ENCODE measurements around the gene THAP9. TPM values are rescaled to one million over a fixed set of nuclear protein-coding genes. Genes with fewer than 3 reads are reported as not detected.
A peak's percentile ranks its signal among the peaks of the same experiment; 100 is the strongest.

Gene THAP9
- total and polyA plus RNA-seq, 7 donors: 0.60 to 7.5 (median 3.9) TPM

- H3K36me3 ChIP-seq: peaks cover 0 to 31% (median 6%) of the 10 kb centered on the region in 4 donors
- H3K9me3 ChIP-seq: no peaks in the 10 kb centered on the region
- H3K4me3 ChIP-seq: peak within 1 kb of the TSS; percentile 85 to 98 (median 88)
- no peaks in the 10 kb centered on the region for H3K27me3 ChIP-seq
- intact Hi-C loops (cut with DNase I): loop anchor here (1.0 to 5.0 kb wide), 2 partner anchors 9 to 519 kb away; partner anchors contain the start of genes HNRNPD and THAP9
- peak within 1 kb of the TSS; percentile 98 to 99 (median 98) for H3K27ac ChIP-seq
- peak; percentile 96 to 99 (median 98) for TF ChIP-seq POLR2AphosphoS5 (IDR thresholded peaks at IDR 0.05)
- TF ChIP-seq, protein P1, sequence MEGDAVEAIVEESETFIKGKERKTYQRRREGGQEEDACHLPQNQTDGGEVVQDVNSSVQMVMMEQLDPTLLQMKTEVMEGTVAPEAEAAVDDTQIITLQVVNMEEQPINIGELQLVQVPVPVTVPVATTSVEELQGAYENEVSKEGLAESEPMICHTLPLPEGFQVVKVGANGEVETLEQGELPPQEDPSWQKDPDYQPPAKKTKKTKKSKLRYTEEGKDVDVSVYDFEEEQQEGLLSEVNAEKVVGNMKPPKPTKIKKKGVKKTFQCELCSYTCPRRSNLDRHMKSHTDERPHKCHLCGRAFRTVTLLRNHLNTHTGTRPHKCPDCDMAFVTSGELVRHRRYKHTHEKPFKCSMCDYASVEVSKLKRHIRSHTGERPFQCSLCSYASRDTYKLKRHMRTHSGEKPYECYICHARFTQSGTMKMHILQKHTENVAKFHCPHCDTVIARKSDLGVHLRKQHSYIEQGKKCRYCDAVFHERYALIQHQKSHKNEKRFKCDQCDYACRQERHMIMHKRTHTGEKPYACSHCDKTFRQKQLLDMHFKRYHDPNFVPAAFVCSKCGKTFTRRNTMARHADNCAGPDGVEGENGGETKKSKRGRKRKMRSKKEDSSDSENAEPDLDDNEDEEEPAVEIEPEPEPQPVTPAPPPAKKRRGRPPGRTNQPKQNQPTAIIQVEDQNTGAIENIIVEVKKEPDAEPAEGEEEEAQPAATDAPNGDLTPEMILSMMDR (IDR thresholded peaks at IDR 0.05): peak in 1 of 4 experiments; percentile 16
- TF ChIP-seq POLR2A (IDR thresholded peaks at IDR 0.05): peak; percentile 89 to 92
- peak in 2 of 4 donors; percentile 53 to 71 for TF ChIP-seq EP300 (IDR thresholded peaks at IDR 0.05)
- peaks cover 0 to 39% (median 30%) of the 10 kb centered on the region in 4 donors for H3K4me1 ChIP-seq
- 0% methylated on average over 71 of the region's 71 CpGs for WGBS, 2 donors
- DNase-seq: peak; percentile 97
Measured at GRCh38 chr4:82890901-82891706, 9.4 kb upstream of the THAP9 start, which contains the start of gene SEC31A. Gene SEC31A, minus strand, starts transcription at chr4:82891153. Its CDS starts 9,217 bp downstream, at chr4:82881936.

DNA sequence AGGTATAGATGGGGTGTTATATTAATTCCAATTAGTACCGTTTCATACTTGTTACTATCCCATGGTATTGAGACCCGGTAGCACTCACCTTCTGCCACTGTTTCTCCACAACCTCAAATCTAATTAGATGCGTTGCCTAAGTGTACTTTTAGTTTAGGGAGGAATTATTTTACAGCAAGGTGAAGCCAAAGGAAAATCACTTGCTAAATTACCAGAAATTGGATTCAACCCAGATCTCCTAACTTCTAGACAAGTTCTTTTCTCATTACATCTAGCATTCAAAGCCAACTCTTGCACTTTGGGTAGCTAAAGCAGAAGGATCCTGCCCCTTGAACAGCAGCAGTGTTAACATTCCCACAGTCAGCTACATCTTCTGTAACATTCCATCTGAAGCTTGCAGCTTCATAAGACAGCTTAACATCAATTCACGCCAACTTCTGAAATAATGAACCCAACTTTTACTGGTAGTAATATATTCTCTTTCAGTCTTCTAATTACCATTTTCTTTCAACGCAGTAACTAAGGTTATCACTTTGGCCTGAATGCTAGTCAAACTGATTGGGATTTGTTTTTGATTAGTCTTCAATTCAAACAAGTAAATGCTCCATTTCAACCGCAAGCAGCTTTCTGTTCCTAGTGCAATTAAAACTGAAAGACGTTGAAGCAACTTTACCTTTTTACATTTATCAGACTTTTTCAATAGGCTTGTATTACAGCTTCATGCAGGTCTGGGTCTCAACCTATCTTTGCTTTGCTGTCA is 8.6 kb upstream of the THAP9 start:
- peak overlapping the region; percentile 98 to 99 (median 98) for H3K27ac ChIP-seq
- TF ChIP-seq POLR2AphosphoS5 (IDR thresholded peaks at IDR 0.05) (no peak), POLR2A (IDR thresholded peaks at IDR 0.05) (no peak), EP300 (IDR thresholded peaks at IDR 0.05) (no peak)
- TF ChIP-seq, protein P1 (IDR thresholded peaks at IDR 0.05): no peak
- intact Hi-C loops (cut with DNase I): loop anchor here (1.0 to 5.0 kb wide), 2 partner anchors 8 to 520 kb away; partner anchors contain the start of genes HNRNPD and THAP9
- no peaks in the 10 kb centered on the region for H3K27me3 ChIP-seq
- H3K4me3 ChIP-seq: peak overlapping the region; percentile 85 to 98 (median 88)
- H3K36me3 ChIP-seq: peaks cover 0 to 39% (median 6%) of the 10 kb centered on the region in 4 donors
- 25 to 35% methylated on average over 7 of the region's 7 CpGs for WGBS, 2 donors
- DNase-seq: no peak
- no peaks in the 10 kb centered on the region for H3K9me3 ChIP-seq
- H3K4me1 ChIP-seq: peaks cover 0 to 31% (median 25%) of the 10 kb centered on the region in 4 donors

- H3K36me3 ChIP-seq: peaks cover 0 to 40% (median 6%) of the 10 kb centered on the region in 4 donors
- intact Hi-C loops (cut with DNase I): loop anchor here (5.0 kb wide), 1 partner anchor 520 kb away; the partner anchor contains the start of gene HNRNPD
- H3K27me3 ChIP-seq: no peaks in the 10 kb centered on the region
- DNase-seq: no peak
- peaks cover 0 to 30% (median 25%) of the 10 kb centered on the region in 4 donors for H3K4me1 ChIP-seq
- H3K9me3 ChIP-seq: no peaks in the 10 kb centered on the region
- 73 to 81% methylated on average over 1 of the region's 1 CpG for WGBS, 2 donors
- no peak overlapping the region for H3K4me3 ChIP-seq
- no peak for TF ChIP-seq EP300 (IDR thresholded peaks at IDR 0.05)
- TF ChIP-seq, protein P1 (IDR thresholded peaks at IDR 0.05): no peak
- no peak for TF ChIP-seq POLR2A (IDR thresholded peaks at IDR 0.05)
- no peak for TF ChIP-seq POLR2AphosphoS5 (IDR thresholded peaks at IDR 0.05)
- H3K27ac ChIP-seq: peak overlapping the region in 1 of 4 donors; percentile 98
Measured at GRCh38 chr4:82892467-82892802, 8.1 kb upstream of the THAP9 start.

GRCh38 chr4:82893942-82894341 is 6.6 kb upstream of the THAP9 start:
- Histone ChIP-seq H3K27me3 (no peaks in the 10 kb centered on the region), H3K4me3 (no peak overlapping the region), H3K27ac (no peak overlapping the region), H3K9me3 (no peaks in the 10 kb centered on the region), H3K4me1 (peaks cover 0 to 35% (median 33%) of the 10 kb centered on the region in 4 donors), H3K36me3 (peaks cover 0 to 40% (median 6%) of the 10 kb centered on the region in 4 donors)
- TF ChIP-seq EP300 (IDR thresholded peaks at IDR 0.05) (no peak), POLR2AphosphoS5 (IDR thresholded peaks at IDR 0.05) (no peak), POLR2A (IDR thresholded peaks at IDR 0.05) (no peak)
- TF ChIP-seq, protein P1 (IDR thresholded peaks at IDR 0.05): no peak
- intact Hi-C loops (cut with DNase I): loop anchor here (5.0 kb wide), 1 partner anchor 522 kb away; the partner anchor contains the start of gene HNRNPD
- no peak for DNase-seq
- WGBS, 2 donors: 65 to 87% methylated on average over 3 of the region's 3 CpGs

Measured in sigmoid colon (tissue), 7 donors.